Activated CD4-positive, alpha-beta memory T cell treated with anti-CD3 and anti-CD28 coated beads, Interleukin-2, amount 10 ng/mL, durations not matched to agents 7 days and 5 days (primary cell): ENCODE results near the gene UTP25. TPM values are rescaled to one million over a fixed set of nuclear protein-coding genes. Genes with fewer than 3 reads are reported as not detected.

ENCODE experiments used
- CTCF ChIA-PET: fragments of 350-600 bp; sonication (Branson Sonifier 250); formaldehyde crosslinking; loops from one replicate; lab custom pipeline; 2021; ENCODE audit warnings: antibody characterized with exemption, inconsistent platforms; lab: Charles Lee
- POLR2A ChIA-PET: fragments of 350-600 bp; sonication (Branson Sonifier 250); formaldehyde crosslinking; loops from one replicate; lab custom pipeline; 2021; ENCODE audit warnings: antibody characterized with exemption; lab: Charles Lee
- DNase-seq: peaks from one replicate; pipeline ENCODE4 v3.0.0-alpha.2; 2020
- H3K27ac Mint-ChIP-seq: one replicate; pipeline ENCODE4 v1.8.0; 2021; ENCODE audit warnings: mild to moderate bottlenecking, mixed read lengths
- H3K27me3 Mint-ChIP-seq: one replicate; pipeline ENCODE4 v1.8.0; 2021; ENCODE audit warnings: mixed read lengths
- H3K36me3 Mint-ChIP-seq: one replicate; pipeline ENCODE4 v1.8.0; 2021; ENCODE audit warnings: low read depth, mixed read lengths
- H3K4me1 Mint-ChIP-seq: one replicate; pipeline ENCODE4 v1.8.0; 2021; ENCODE audit warnings: mixed read lengths
- H3K4me3 Mint-ChIP-seq: one replicate; pipeline ENCODE4 v1.8.0; 2021; ENCODE audit warnings: mild to moderate bottlenecking, mixed read lengths
- H3K9me3 Mint-ChIP-seq: one replicate; pipeline ENCODE4 v1.8.0; 2021; ENCODE audit warnings: mixed read lengths
- total RNA-seq, 2 experiments: library from RNA; stranded (reverse); gene quantifications; one replicate each; pipeline ENCODE4 v1.2.3, GENCODE V29; 2021

Gene UTP25
- total RNA-seq, 2 experiments from 2014 or later: 5.7 to 5.8 TPM

DNA sequence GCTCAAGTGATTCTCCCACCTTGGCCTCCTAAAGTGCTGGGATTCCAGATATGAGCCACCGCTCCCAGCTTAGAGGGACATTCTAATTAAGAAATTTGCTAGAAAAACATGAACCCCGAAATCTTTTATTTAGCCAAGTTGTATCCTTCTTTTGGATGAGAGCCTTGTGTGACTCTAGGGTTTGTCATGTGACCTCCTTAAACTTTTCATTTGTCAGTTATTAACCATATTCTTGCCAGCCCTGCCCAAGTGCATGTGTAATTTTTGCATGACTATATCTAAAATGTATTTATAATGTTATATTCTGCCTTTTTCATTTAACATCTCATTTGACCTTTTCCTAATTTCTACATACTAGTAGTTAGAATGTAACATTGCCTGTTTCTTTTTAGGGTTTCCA lies 1.9 kb downstream of the UTP25 start:
- Mint-ChIP-seq H3K27me3 (peaks cover 3% of the 10 kb centered on the region), H3K4me3 (peak overlapping the region; percentile 95), H3K36me3 (peaks cover 42% of the 10 kb centered on the region), H3K4me1 (peaks cover 32% of the 10 kb centered on the region), H3K9me3 (no peaks in the 10 kb centered on the region), H3K27ac (no peak overlapping the region)
- CTCF ChIA-PET: interaction anchor here (1.2 kb wide), 1 partner anchor 10 kb away, joined by 4 read pairs; no protein-coding TSS in a partner anchor
- DNase-seq: no peak
- POLR2A ChIA-PET: interaction anchor here (1.5 kb wide), 1 partner anchor 10 kb away, joined by 4 read pairs; no protein-coding TSS in a partner anchor

DNA sequence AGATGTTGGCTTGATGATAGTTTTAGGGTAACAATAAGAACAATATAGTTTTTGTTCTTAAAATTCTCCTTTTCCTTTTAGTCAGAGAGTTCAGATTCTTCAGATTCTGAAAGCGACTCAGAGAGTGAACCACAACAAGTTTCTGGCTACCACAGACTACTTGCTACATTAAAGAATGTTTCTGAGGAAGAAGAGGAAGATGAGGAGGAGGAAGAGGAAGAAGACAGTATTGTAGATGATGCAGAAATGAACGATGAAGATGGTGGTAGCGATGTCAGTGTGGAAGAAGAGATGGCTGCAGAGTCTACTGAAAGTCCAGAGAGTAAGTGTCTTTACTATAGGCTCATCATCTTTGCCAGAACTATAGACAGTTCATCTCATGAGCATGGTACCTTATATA lies 3.0 kb downstream of the UTP25 start:
- peaks cover 48% of the 10 kb centered on the region for H3K36me3 Mint-ChIP-seq
- no peaks in the 10 kb centered on the region for H3K9me3 Mint-ChIP-seq
- no peak overlapping the region for H3K27ac Mint-ChIP-seq
- peaks cover 42% of the 10 kb centered on the region for H3K4me1 Mint-ChIP-seq
- H3K4me3 Mint-ChIP-seq: no peak overlapping the region
- H3K27me3 Mint-ChIP-seq: no peaks in the 10 kb centered on the region
- CTCF ChIA-PET: interaction anchor here (1.2 to 1.3 kb wide), 2 partner anchors 9 to 14 kb away, joined by 3 to 4 read pairs; no protein-coding TSS in a partner anchor
- no peak for DNase-seq
- POLR2A ChIA-PET: interaction anchor here (1.5 kb wide), 1 partner anchor 9 kb away, joined by 4 read pairs; no protein-coding TSS in a partner anchor

DNA sequence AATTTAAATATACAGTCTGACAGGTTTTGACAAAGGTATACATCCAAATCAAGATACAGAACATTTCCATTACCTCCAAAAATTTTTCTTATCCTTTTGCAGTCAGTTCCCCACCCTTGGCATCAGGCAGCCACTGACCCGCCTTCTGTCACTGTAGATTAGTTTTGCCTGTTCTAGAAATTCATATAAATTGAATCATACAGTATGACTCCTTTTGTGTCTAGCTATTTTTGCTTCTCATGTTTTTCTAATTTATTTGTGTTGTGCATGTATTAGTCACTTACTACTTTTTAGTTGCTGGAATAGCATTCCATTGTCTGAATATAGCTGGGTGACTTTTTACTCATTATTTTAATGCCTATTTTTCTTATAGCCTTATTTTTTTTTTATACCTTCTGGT lies 3.8 kb downstream of the UTP25 start:
- peaks cover 47% of the 10 kb centered on the region for H3K4me1 Mint-ChIP-seq
- no peak overlapping the region for H3K4me3 Mint-ChIP-seq
- ChIA-PET CTCF (interaction anchor here (1.4 kb wide), 1 partner anchor 8 kb away, joined by 7 read pairs; no protein-coding TSS in a partner anchor), POLR2A (no interaction called here)
- H3K27ac Mint-ChIP-seq: no peak overlapping the region
- no peaks in the 10 kb centered on the region for H3K27me3 Mint-ChIP-seq
- DNase-seq: no peak
- H3K9me3 Mint-ChIP-seq: no peaks in the 10 kb centered on the region
- H3K36me3 Mint-ChIP-seq: peaks cover 54% of the 10 kb centered on the region

DNA sequence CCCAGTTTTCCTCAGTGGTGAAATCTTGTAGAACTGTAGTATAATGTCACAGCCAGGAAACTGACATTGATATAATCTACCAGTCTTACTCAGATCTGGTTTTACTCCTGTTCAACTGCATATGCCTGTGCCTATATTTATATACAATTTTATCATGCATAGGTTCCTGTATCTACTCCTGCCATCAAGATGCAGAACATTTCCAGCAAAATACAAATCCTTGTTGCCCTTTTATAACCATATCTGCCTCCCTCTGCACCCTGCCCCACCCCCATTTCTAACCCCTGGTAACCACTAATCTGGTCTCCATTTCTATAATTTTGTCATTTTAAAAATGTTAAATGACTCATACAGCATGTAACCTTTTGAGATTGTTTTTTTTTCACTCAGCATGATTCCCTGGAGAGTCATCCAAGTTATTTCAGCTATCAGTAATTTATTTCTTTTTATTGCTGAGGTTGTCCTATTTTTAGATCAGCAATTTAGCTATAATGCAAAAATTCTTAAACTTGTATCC lies 8.1 kb downstream of the UTP25 start:
- Mint-ChIP-seq H3K27ac (no peak overlapping the region), H3K4me1 (peaks cover 32% of the 10 kb centered on the region), H3K27me3 (no peaks in the 10 kb centered on the region), H3K4me3 (no peak overlapping the region), H3K9me3 (no peaks in the 10 kb centered on the region), H3K36me3 (peaks cover 81% of the 10 kb centered on the region)
- no peak for DNase-seq
- CTCF ChIA-PET: interaction anchor here (1.9 to 2.2 kb wide), 2 partner anchors 8 to 10 kb away, joined by 5 to 11 read pairs; partner anchors contain the start of gene UTP25
- POLR2A ChIA-PET: interaction anchor here (1.5 to 2.1 kb wide), 2 partner anchors 8 to 12 kb away, joined by 3 to 5 read pairs; partner anchors contain the start of gene UTP25

DNA sequence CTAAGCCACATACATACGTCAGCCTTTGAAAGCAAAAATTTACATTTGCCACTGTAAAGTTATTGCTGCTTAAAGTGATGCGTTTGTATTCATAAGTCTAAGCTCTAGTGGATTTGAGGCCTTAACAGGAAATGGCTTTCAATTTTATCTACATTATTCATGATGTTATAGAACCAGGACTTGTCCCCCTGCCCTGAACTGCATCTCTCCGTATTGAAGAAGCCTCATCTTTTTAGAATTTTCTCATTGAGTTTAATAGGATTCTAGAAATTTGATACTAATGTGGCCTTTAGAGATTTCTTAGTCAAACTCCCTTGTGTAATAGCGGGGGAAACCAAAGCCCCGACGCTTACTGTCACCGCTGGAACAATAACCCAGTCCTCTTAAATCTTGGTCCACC lies 9.9 kb downstream of the UTP25 start:
- Mint-ChIP-seq H3K4me3 (no peak overlapping the region), H3K27ac (no peak overlapping the region), H3K4me1 (peaks cover 32% of the 10 kb centered on the region), H3K27me3 (no peaks in the 10 kb centered on the region), H3K9me3 (no peaks in the 10 kb centered on the region), H3K36me3 (peaks cover 80% of the 10 kb centered on the region)
- DNase-seq: no peak
- ChIA-PET POLR2A (interaction anchor here (2.1 kb wide), 1 partner anchor 10 kb away, joined by 5 read pairs; no protein-coding TSS in a partner anchor), CTCF (interaction anchor here (0.9 to 2.2 kb wide), 2 partner anchors 10 to 22 kb away, joined by 3 to 11 read pairs; partner anchors contain the start of gene UTP25)

DNA sequence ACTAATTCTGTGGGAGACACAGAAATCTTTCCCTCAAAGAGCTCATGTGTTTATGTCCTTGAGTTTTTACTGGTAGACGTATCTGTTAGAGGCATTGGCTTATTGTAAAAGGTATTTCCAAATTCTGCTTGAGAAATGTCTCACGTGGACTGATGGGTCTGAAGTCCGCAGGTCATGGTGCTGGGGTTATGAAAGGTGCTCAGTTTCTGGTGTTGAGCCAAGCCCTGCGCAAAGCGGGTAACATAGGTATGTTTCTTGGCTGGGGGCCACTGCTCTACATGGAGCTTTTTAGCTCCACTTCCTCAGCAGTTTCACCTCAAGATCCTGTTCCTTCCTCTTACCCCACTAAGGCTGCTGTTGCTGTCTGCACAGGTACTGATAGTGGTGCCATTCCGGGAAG lies 10.8 kb downstream of the UTP25 start:
- ChIA-PET POLR2A (interaction anchor here (1.3 kb wide), 1 partner anchor 8 kb away, joined by 4 read pairs; no protein-coding TSS in a partner anchor), CTCF (interaction anchor here (0.9 to 2.5 kb wide), 3 partner anchors 11 to 21 kb away, joined by 3 to 16 read pairs (median 6); partner anchors contain the start of gene UTP25)
- Mint-ChIP-seq H3K27ac (no peak overlapping the region), H3K4me1 (peaks cover 32% of the 10 kb centered on the region), H3K36me3 (peaks cover 78% of the 10 kb centered on the region), H3K9me3 (no peaks in the 10 kb centered on the region), H3K27me3 (no peaks in the 10 kb centered on the region), H3K4me3 (no peak overlapping the region)
- no peak for DNase-seq

DNA sequence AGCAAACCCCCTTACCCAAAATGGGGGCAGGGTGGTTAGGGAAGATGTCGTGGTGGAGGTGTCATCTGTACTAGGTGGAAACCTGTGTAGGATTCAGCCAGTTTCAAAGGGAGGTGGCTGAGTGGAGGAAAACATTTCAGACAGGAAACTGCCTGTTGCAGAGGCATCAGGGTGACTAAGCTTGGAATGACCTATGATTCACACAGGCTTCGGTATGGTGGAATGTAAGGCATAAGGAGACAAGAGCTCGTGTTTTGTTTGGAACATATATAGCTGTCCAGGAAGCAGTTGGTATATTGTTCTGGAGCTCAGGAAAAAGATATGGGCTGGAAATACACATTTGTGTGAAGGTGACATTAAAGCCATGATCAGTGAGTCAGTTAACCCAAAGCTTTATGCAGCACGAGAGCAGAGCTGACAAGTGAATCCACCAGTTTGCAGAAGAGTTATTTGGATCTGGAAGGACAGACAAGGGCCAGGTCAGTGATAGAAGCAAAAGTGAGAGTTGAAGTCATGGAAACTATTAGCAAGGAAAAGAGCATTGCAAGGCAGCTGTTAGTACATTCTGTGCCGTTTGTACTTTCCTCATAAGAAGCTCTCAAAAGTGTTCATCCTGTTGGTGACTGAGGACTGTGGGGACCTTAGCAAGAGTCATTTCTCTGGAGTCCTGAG lies 12.2 kb downstream of the UTP25 start:
- CTCF ChIA-PET: interaction anchor here (0.6 to 2.5 kb wide), 6 partner anchors 9 to 1642 kb away, joined by 3 to 16 read pairs (median 5); partner anchors contain the start of gene UTP25
- no peaks in the 10 kb centered on the region for H3K9me3 Mint-ChIP-seq

DNA sequence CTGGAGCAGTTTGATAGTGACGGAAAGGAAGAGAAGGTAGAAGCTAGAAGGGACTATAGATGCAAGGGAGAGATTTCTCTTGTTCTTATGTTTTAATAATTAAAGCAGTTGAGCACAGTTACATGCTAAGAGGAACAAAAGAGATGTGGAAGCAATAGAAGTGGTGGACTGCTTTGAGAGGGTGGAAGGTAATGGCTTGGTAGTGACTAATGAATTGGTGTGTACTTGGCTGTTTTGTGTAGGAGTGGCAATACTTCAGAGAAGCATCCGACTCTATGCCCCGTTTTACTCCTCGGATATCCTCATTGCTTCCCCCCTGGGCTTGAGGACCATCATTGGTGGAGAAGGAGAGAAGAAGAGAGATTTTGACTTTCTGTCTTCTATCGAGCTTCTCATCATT lies 12.8 kb downstream of the UTP25 start:
- H3K4me3 Mint-ChIP-seq: no peak overlapping the region
- DNase-seq: no peak
- ChIA-PET CTCF (interaction anchor here (0.9 to 2.5 kb wide), 5 partner anchors 8 to 20 kb away, joined by 3 to 16 read pairs (median 6); partner anchors contain the start of gene UTP25), POLR2A (no interaction called here)
- H3K27me3 Mint-ChIP-seq: no peaks in the 10 kb centered on the region
- no peak overlapping the region for H3K27ac Mint-ChIP-seq
- H3K36me3 Mint-ChIP-seq: peaks cover 66% of the 10 kb centered on the region
- no peaks in the 10 kb centered on the region for H3K9me3 Mint-ChIP-seq
- H3K4me1 Mint-ChIP-seq: peaks cover 17% of the 10 kb centered on the region

More for the DNA sequence above, 12.2 kb downstream of the UTP25 start:
- POLR2A ChIA-PET: interaction anchor here (0.8 to 1.3 kb wide), 2 partner anchors 10 to 12 kb away, joined by 3 to 4 read pairs; partner anchors contain the start of gene UTP25
- Mint-ChIP-seq H3K36me3 (peaks cover 65% of the 10 kb centered on the region), H3K27ac (no peak overlapping the region), H3K4me3 (no peak overlapping the region), H3K27me3 (no peaks in the 10 kb centered on the region), H3K4me1 (peaks cover 23% of the 10 kb centered on the region)
- DNase-seq: no peak

DNA sequence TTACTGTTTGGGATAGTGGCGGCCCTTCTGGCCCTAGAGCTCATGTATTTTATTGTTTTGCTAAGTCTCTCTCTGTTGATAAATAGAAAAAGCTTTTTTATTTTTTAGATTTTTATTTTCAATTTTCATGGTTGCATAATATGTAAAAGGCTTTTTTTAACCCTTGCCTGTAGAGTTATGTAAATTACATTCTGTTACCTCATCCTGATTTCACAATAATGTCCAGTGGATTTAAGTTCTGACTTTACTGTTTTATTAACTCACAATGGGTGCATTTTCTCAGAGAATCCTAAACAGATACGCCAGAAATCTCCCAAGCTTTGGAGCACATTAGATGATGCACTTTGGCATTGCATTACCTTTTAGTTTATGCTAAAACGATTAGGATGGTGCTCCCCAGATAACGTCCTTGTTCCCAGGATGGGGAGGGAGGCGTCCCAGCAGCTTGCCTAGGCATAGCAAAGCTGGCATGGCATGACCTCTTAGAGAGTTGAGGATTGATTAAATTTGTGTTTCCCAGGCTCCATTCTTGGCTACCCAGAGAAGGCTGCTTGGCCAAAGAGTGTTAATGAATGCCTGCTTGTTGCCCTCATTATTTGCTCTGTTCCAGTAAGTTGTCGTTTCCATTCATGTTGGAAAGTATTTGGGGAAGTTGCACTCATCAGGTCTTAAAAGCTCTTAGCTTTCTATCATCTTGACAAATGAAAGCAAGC lies 17.1 kb downstream of the UTP25 start:
- no peak overlapping the region for H3K27ac Mint-ChIP-seq
- peaks cover 44% of the 10 kb centered on the region for H3K36me3 Mint-ChIP-seq
- no peak overlapping the region for H3K4me3 Mint-ChIP-seq
- ChIA-PET CTCF (interaction anchor here (1.1 to 1.7 kb wide), 2 partner anchors 14 to 21 kb away, joined by 3 to 9 read pairs; no protein-coding TSS in a partner anchor), POLR2A (interaction anchor here (1.3 kb wide), 1 partner anchor 17 kb away, joined by 4 read pairs; the partner anchor contains the start of gene UTP25)
- no peak for DNase-seq
- H3K4me1 Mint-ChIP-seq: peaks cover 8% of the 10 kb centered on the region
- no peaks in the 10 kb centered on the region for H3K27me3 Mint-ChIP-seq
- no peaks in the 10 kb centered on the region for H3K9me3 Mint-ChIP-seq

DNA sequence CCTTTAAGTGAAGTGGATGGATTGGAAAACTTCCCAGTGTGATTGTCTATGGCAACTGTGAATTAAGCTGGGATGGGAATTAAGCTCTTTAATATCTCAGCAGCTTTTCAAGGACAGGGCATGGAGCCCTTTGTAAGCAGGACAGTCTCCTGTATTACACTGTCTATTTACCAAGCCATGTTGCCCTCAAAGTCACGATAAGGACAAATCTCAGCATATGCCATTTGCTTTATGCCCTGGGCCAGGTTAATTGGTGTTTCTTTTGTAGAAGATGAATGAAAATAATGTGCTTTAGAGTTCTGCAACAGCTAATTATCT lies 17.6 kb downstream of the UTP25 start:
- H3K4me1 Mint-ChIP-seq: peaks cover 3% of the 10 kb centered on the region
- POLR2A ChIA-PET: interaction anchor here (1.3 kb wide), 1 partner anchor 18 kb away, joined by 4 read pairs; the partner anchor contains the start of gene UTP25
- H3K27me3 Mint-ChIP-seq: no peaks in the 10 kb centered on the region
- DNase-seq: no peak
- H3K9me3 Mint-ChIP-seq: no peaks in the 10 kb centered on the region
- peaks cover 39% of the 10 kb centered on the region for H3K36me3 Mint-ChIP-seq
- CTCF ChIA-PET: interaction anchor here (1.1 to 1.7 kb wide), 2 partner anchors 15 to 22 kb away, joined by 3 to 9 read pairs; no protein-coding TSS in a partner anchor
- no peak overlapping the region for H3K27ac Mint-ChIP-seq
- no peak overlapping the region for H3K4me3 Mint-ChIP-seq

DNA sequence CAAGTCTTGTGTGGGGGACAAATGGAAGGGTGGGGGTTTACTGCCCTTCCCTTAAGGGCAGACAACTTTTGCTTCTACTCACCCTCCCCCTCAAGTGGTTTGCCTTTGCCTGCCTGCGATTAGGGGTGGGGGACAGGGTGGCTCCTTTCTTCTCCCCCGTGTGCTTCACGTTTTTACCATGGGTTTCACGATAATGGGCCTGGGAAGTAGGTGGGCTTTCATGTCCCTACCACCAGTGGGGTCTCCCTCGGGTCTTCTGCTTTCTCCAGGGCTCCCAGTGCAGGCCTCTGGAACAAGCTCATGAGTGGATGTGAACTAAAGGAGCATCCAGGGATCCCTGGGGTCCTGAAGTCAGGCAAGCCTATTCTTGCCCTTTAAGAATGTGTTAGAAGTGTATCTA lies 21.6 kb downstream of the UTP25 start:
- H3K9me3 Mint-ChIP-seq: no peaks in the 10 kb centered on the region
- no peak overlapping the region for H3K27ac Mint-ChIP-seq
- no peak for DNase-seq
- ChIA-PET POLR2A (interaction anchor here (0.9 kb wide), 1 partner anchor 39 kb away, joined by 3 read pairs; no protein-coding TSS in a partner anchor), CTCF (interaction anchor here (0.9 to 3.1 kb wide), 3 partner anchors 9 to 11 kb away, joined by 3 to 13 read pairs (median 5); no protein-coding TSS in a partner anchor)
- H3K36me3 Mint-ChIP-seq: peaks cover 39% of the 10 kb centered on the region
- H3K27me3 Mint-ChIP-seq: no peaks in the 10 kb centered on the region
- no peak overlapping the region for H3K4me3 Mint-ChIP-seq
- H3K4me1 Mint-ChIP-seq: peaks cover 2% of the 10 kb centered on the region

DNA sequence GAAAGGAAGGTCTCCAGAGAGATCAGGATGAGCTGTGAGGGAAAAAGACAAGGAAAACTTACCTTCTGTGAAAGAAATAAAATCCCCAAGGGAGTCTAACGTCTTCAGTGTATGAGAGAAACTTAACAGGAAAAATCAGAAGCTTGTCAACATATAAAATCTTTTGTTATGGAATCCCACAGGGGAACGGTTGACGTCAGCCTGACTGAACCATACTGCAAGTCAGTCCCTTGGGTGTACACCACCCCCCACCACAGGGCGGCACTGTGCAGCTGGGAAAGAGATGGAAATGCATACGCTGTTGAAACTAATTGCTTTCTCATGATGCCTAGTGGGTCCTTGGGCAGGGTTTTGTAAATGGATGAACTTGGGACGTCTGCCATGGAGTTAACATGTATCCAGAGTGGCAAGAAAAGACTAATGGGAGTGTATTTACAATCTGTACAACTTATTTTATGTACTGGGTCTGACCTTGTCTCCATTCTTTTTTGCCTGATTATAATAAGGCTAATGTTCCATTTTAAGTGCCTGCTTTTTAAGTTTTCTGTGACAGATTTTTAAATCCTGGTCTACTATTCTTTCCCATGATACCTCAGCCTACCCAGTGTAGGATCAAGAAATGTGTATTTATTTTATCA lies 22.7 kb downstream of the UTP25 start:
- ChIA-PET CTCF (interaction anchor here (0.8 to 3.1 kb wide), 2 partner anchors 10 to 45 kb away, joined by 3 to 13 read pairs; no protein-coding TSS in a partner anchor), POLR2A (interaction anchor here (0.9 kb wide), 1 partner anchor 37 kb away, joined by 3 read pairs; no protein-coding TSS in a partner anchor)
- Mint-ChIP-seq H3K36me3 (peaks cover 35% of the 10 kb centered on the region), H3K4me1 (peaks cover 2% of the 10 kb centered on the region), H3K27ac (no peak overlapping the region), H3K27me3 (no peaks in the 10 kb centered on the region), H3K4me3 (no peak overlapping the region), H3K9me3 (no peaks in the 10 kb centered on the region)
- peak; percentile 26 for DNase-seq
